ENCODE measurements around the gene SERPINB6.

DNA sequence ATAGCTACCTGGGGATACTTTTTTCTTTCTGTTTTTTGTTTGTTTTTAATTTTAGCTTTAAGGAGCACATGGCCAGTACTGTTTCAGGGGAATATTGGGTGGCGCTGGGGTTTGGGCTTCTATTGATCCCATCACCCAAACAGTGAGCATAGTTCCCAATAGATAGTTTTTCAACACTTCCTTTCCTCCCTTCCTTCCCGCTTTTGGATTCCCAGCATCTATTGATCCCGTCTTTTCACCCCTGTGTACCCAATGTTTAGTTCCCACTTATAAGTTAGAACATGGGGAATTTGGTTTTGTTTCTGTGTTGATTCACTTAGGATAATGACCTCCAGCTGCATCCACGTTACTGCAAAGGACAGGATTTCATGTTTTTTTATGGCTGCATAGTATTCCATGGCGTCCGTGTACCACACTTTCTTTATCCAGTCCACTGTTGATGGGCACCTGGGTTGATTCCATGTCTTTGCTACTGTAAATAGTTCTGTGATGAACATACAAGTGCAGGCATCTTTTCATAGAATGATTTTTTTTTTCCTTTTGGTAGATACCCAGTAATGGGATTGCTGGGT, 48.5 kb upstream of the SERPINB6 start:
- TF ChIP-seq, protein P1, sequence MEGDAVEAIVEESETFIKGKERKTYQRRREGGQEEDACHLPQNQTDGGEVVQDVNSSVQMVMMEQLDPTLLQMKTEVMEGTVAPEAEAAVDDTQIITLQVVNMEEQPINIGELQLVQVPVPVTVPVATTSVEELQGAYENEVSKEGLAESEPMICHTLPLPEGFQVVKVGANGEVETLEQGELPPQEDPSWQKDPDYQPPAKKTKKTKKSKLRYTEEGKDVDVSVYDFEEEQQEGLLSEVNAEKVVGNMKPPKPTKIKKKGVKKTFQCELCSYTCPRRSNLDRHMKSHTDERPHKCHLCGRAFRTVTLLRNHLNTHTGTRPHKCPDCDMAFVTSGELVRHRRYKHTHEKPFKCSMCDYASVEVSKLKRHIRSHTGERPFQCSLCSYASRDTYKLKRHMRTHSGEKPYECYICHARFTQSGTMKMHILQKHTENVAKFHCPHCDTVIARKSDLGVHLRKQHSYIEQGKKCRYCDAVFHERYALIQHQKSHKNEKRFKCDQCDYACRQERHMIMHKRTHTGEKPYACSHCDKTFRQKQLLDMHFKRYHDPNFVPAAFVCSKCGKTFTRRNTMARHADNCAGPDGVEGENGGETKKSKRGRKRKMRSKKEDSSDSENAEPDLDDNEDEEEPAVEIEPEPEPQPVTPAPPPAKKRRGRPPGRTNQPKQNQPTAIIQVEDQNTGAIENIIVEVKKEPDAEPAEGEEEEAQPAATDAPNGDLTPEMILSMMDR (conservative IDR thresholded peaks at IDR 0.05), result no peak
- no peak for TF ChIP-seq ZFX (IDR thresholded peaks at IDR 0.05)
